SK-N-SH (cell line): ENCODE measurements around the gene RAB5B. TPM values are rescaled to one million over a fixed set of nuclear protein-coding genes. Genes with fewer than 3 reads are reported as not detected.

Experiments used
- CTCF ChIA-PET: fragments of 300-600, 350-600 bp; formaldehyde crosslinking; extraction: SDS; loops from one replicate; lab custom pipeline; 2021; lab: Yijun Ruan, JAX
- POLR2A ChIA-PET: fragments of 350-600 bp; sonication (Branson Sonifier 250); formaldehyde crosslinking; extraction: SDS; loops from one replicate; lab custom pipeline; 2020; ENCODE audit warnings: antibody characterized with exemption, inconsistent platforms; lab: Yijun Ruan, JAX
- DNase-seq: peaks from one replicate; pipeline ENCODE4 v3.0.0; 2012
- H2AFZ ChIP-seq: fragments of 200-600 bp; sonication (generic); 2 replicates; pipeline ENCODE4 v1.8.1; 2016; ENCODE audit warnings: antibody characterized with exemption, mild to moderate bottlenecking, low read depth
- H3F3A ChIP-seq: fragments of 200-600 bp; sonication (generic); replicated peaks from 2 replicates; pipeline ENCODE3; 2016; ENCODE audit warnings: antibody characterized with exemption, mild to moderate bottlenecking; ENCODE audit not compliant: insufficient read depth
- H3K27ac ChIP-seq, 2 experiments: fragments of 200-500 bp in 1 of 2; fragments of 200-600 bp in 1 of 2; sonication (Bioruptor generic) in 1 of 2; sonication (generic), shearing (Covaris generic) in 1 of 2; 2 replicates each; pipeline versions ENCODE4 v1.5.1 to v1.6.1; 2014 to 2016; ENCODE audit warnings: low read depth in 2 of 2, inconsistent platforms in 1 of 2, low read length in 1 of 2, mild to moderate bottlenecking in 1 of 2, mixed read lengths in 1 of 2
- H3K27me3 ChIP-seq: fragments of 200-600 bp; sonication (generic), shearing (Covaris generic); 2 replicates; pipeline ENCODE4 v1.6.1; 2016; ENCODE audit warnings: mixed run types; ENCODE audit not compliant: insufficient read depth
- H3K36me3 ChIP-seq, 2 experiments: fragments of 200-500 bp in 1 of 2; fragments of 200-600 bp in 1 of 2; sonication (Bioruptor generic) in 1 of 2; sonication (generic) in 1 of 2; replicated peaks in 1 of 2; 2 replicates each; pipeline versions ENCODE3 to v1.5.1; 2014 to 2016; ENCODE audit warnings: low read length in 1 of 2, mild to moderate bottlenecking in 1 of 2; ENCODE audit not compliant: insufficient read depth in 2 of 2, control insufficient read depth in 1 of 2
- H3K4me1 ChIP-seq, 2 experiments: fragments of 200-500 bp in 1 of 2; fragments of 200-600 bp in 1 of 2; sonication (Bioruptor generic) in 1 of 2; sonication (generic), shearing (Covaris generic) in 1 of 2; 2 replicates each; pipeline versions ENCODE4 v1.5.1 to v1.6.1; 2014 to 2016; ENCODE audit warnings: low read depth in 1 of 2, low read length in 1 of 2, mixed run types in 1 of 2; ENCODE audit not compliant: insufficient read depth in 2 of 2, control insufficient read depth in 1 of 2
- H3K4me2 ChIP-seq: fragments of 200-600 bp; sonication (generic), shearing (Covaris generic); 2 replicates; pipeline ENCODE4 v1.6.1; 2017; ENCODE audit warnings: mixed run types
- H3K4me3 ChIP-seq, 2 experiments: fragments of 200-500 bp in 1 of 2; fragments of 200-600 bp in 1 of 2; sonication (Bioruptor generic) in 1 of 2; sonication (generic), shearing (Covaris generic) in 1 of 2; 2 replicates each; pipeline versions ENCODE4 v1.5.1 to v1.8.1; 2014 to 2016; ENCODE audit warnings: low read depth in 2 of 2, inconsistent platforms in 1 of 2, low read length in 1 of 2, mild to moderate bottlenecking in 1 of 2, mixed read lengths in 1 of 2, moderate library complexity in 1 of 2
- H3K79me2 ChIP-seq: fragments of 200-600 bp; sonication (generic); 2 replicates; pipeline ENCODE4 v1.8.1; 2017; ENCODE audit warnings: mild to moderate bottlenecking; ENCODE audit not compliant: insufficient read depth
- H3K9ac ChIP-seq: fragments of 200-600 bp; sonication (generic); 2 replicates; pipeline ENCODE4 v1.6.1; 2017; ENCODE audit warnings: mixed run types
- H3K9me2 ChIP-seq: fragments of 200-600 bp; sonication (generic); 2 replicates; pipeline ENCODE4 v1.6.1; 2017; ENCODE audit warnings: mixed run types
- H3K9me3 ChIP-seq: fragments of 200-600 bp; sonication (generic); 2 replicates; pipeline ENCODE4 v1.6.1; 2017; ENCODE audit warnings: mixed run types, mild to moderate bottlenecking, moderate library complexity
- H4K20me1 ChIP-seq: fragments of 200-600 bp; sonication (generic); 2 replicates; pipeline ENCODE4 v1.6.1; 2017; ENCODE audit warnings: mild to moderate bottlenecking, mixed run types; ENCODE audit not compliant: insufficient read depth
- CTCF ChIP-seq: fragments of 200-600 bp; sonication (generic); IDR thresholded peaks from 2 replicates; pipeline ENCODE4 v1.6.1; 2017; ENCODE audit warnings: antibody characterized with exemption, mild to moderate bottlenecking, moderate library complexity
- EP300 ChIP-seq, 2 experiments: IDR thresholded peaks; 2 replicates each; pipeline versions ENCODE4 v1.4.0 to v1.6.1; 2012; ENCODE audit warnings: borderline replicate concordance in 1 of 2, low read depth in 1 of 2, low read length in 1 of 2
- FOXJ3 ChIP-seq: sonication (generic); formaldehyde crosslinking; IDR thresholded peaks from 2 replicates; pipeline ENCODE4 v1.5.1; 2020; ENCODE audit warnings: mild to moderate bottlenecking, missing genetic modification reagents
- FOXM1 ChIP-seq: IDR thresholded peaks from 2 replicates; pipeline ENCODE4 v1.4.0; 2012; ENCODE audit warnings: low read depth, mild to moderate bottlenecking
- GABPA ChIP-seq: IDR thresholded peaks from 2 replicates; pipeline ENCODE4 v1.4.0; 2012; ENCODE audit warnings: low read depth, mild to moderate bottlenecking
- IRF3 ChIP-seq: fragments of 150-350 bp; IDR thresholded peaks from 2 replicates; pipeline ENCODE4 v1.6.1; 2016; ENCODE audit warnings: mild to moderate bottlenecking, low read depth, low read length
- MEF2A ChIP-seq: IDR thresholded peaks from 2 replicates; pipeline ENCODE4 v1.4.0; 2012; ENCODE audit warnings: low read depth, borderline replicate concordance
- POLR2AphosphoS5 ChIP-seq: IDR thresholded peaks from 2 replicates; pipeline ENCODE4 v1.6.1; 2012; ENCODE audit warnings: low read depth, low read length
- RCOR1 ChIP-seq: fragments of 150-350 bp; IDR thresholded peaks from 2 replicates; pipeline ENCODE4 v1.6.1; 2017; ENCODE audit warnings: antibody characterized with exemption, low read length
- TAF1 ChIP-seq: IDR thresholded peaks from 2 replicates; pipeline ENCODE4 v1.6.1; 2012; ENCODE audit warnings: low read depth, mild to moderate bottlenecking, low read length, moderate library complexity, borderline replicate concordance
- YY1 ChIP-seq: IDR thresholded peaks from 2 replicates; pipeline ENCODE4 v1.4.0; 2012; ENCODE audit warnings: low read depth, mild to moderate bottlenecking
- WGBS: methylation state at CpG from one replicate; pipeline ENCODE4 v1.1.6; 2017; ENCODE audit warnings: low lambda C conversion rate; 5-methylcytosine and 5-hydroxymethylcytosine counted together
- polyA plus RNA-seq, 3 experiments: library from polyadenylated mRNA; depleted of rRNA; stranded (reverse); fragments of >200 nt; gene quantifications; 2 replicates each; pipeline ENCODE4 v1.2.3, GENCODE V29; 2012
- TF ChIP-seq, protein P1 (sequence below): IDR thresholded peaks from 2 replicates; pipeline ENCODE4 v1.4.0; 2012; ENCODE audit warnings: low read depth, borderline replicate concordance

Gene RAB5B
- polyA plus RNA-seq, 1 of the 3 experiments (the other 2 are of a cell fraction): 54.0 TPM

DNA sequence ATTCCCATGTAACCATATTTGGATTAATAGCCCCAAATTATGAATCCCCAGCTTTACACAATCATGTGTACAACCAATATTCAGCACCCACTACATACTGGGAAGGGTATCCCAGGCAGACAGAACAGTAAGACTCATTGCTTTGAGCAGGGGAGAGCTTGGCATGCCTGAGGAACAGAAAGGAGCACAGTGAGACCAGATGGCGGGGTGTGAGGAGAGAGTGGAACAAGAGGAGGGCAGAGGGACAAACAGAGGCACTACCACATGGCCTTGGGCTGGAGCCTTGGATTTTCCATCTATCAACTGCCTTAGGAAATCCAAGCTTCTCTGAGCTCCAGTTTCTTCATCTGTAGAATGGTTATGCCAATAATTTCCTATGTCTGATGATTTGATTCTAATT is 39.1 kb upstream of the RAB5B start:
- WGBS: 89% methylated on average over 1 of the region's 1 CpG
- Histone ChIP-seq H3K36me3 (peaks cover 0 to 15% of the 10 kb centered on the region in 2 experiments), H3K9me3 (no peaks in the 10 kb centered on the region), H2AFZ (no peak overlapping the region), H3K9me2 (no peaks in the 10 kb centered on the region), H3K9ac (no peak overlapping the region), H3K27ac (no peak overlapping the region), H3K27me3 (no peaks in the 10 kb centered on the region), H4K20me1 (no peaks in the 10 kb centered on the region), H3K79me2 (peaks cover 28% of the 10 kb centered on the region), H3K4me1 (peaks cover 20 to 22% of the 10 kb centered on the region in 2 experiments; a peak in 3 of 4 replicates), H3F3A (peaks cover 10% of the 10 kb centered on the region), H3K4me3 (no peak overlapping the region), H3K4me2 (no peak overlapping the region; the same call in 1 of the 2 replicates)
- CTCF ChIA-PET: interaction anchor here (1.1 to 10.8 kb wide), 5 partner anchors 8 to 197 kb away, joined by 3 to 96 read pairs (median 6); partner anchors contain the start of genes PYM1 and SUOX
- no peak for DNase-seq
- POLR2A ChIA-PET: no interaction called here
- no peak for TF ChIP-seq POLR2AphosphoS5

DNA sequence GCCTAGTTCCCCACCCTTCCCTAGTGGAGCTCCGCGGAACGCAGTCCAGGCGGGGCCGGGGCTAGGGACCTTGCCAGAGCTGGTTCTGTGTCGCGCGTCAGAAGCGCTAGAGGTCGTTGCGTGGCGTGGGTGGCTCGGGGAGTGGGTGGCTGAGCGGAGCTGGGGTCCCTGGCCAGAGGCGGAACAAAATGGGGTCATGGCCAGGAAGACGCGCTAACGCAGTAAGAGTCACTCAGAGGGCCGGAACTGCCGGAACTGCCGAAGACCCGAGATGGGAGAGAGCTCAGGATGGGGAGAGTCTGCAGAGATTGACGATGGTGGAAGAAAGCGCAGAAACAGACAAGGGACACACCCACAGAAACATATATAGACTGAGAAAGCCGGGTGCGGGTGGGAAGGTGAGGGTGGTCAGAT is 38.1 kb upstream of the RAB5B start:
- ChIA-PET CTCF (interaction anchor here (1.1 to 10.8 kb wide), 3 partner anchors 9 to 198 kb away, joined by 3 to 96 read pairs (median 11); partner anchors contain the start of genes PYM1 and SUOX), POLR2A (no interaction called here)
- H3K9me2 ChIP-seq: no peaks in the 10 kb centered on the region
- no peak overlapping the region for H3K4me2 ChIP-seq
- DNase-seq: no peak
- no peak overlapping the region for H3K27ac ChIP-seq
- TF ChIP-seq IRF3 (no peak), EP300 (IDR thresholded peaks at IDR 0.05; ENCODE audit: borderline replicate concordance in 1 of 2, low read depth in 1 of 2, low read length in 1 of 2) (no peak), YY1 (no peak), MEF2A (no peak), RCOR1 (no peak), FOXM1 (no peak), GABPA (no peak), TAF1 (no peak), FOXJ3 (CRISPR knock-in tag) (no peak), CTCF (no peak)
- TF ChIP-seq, protein P1, sequence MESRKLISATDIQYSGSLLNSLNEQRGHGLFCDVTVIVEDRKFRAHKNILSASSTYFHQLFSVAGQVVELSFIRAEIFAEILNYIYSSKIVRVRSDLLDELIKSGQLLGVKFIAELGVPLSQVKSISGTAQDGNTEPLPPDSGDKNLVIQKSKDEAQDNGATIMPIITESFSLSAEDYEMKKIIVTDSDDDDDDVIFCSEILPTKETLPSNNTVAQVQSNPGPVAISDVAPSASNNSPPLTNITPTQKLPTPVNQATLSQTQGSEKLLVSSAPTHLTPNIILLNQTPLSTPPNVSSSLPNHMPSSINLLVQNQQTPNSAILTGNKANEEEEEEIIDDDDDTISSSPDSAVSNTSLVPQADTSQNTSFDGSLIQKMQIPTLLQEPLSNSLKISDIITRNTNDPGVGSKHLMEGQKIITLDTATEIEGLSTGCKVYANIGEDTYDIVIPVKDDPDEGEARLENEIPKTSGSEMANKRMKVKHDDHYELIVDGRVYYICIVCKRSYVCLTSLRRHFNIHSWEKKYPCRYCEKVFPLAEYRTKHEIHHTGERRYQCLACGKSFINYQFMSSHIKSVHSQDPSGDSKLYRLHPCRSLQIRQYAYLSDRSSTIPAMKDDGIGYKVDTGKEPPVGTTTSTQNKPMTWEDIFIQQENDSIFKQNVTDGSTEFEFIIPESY: no peak
- peaks cover 10% of the 10 kb centered on the region for H3F3A ChIP-seq
- H3K36me3 ChIP-seq: peaks cover 1 to 19% of the 10 kb centered on the region in 2 experiments
- H3K9ac ChIP-seq: no peak overlapping the region
- no peak overlapping the region for H3K4me3 ChIP-seq
- H3K27me3 ChIP-seq: no peaks in the 10 kb centered on the region
- 95% methylated on average over 26 of the region's 26 CpGs for WGBS
- no peak overlapping the region for H2AFZ ChIP-seq
- peaks cover 22 to 25% of the 10 kb centered on the region in 2 experiments; a peak in 3 of 4 replicates for H3K4me1 ChIP-seq
- peaks cover 28% of the 10 kb centered on the region for H3K79me2 ChIP-seq
- H4K20me1 ChIP-seq: no peaks in the 10 kb centered on the region
- no peaks in the 10 kb centered on the region for H3K9me3 ChIP-seq
